ENCODE measurements around the gene GHRH. TPM values are rescaled to one million over a fixed set of nuclear protein-coding genes. Genes with fewer than 3 reads are reported as not detected.
A peak's percentile ranks its signal among the peaks of the same experiment; 100 is the strongest.

The GHRH gene
- polyA plus RNA-seq, 1 experiment, result not detected

GRCh38 chr20:37296371-37296770 lies 34.8 kb upstream of the GHRH start:
- TF ChIP-seq CTCF (IDR thresholded peaks at IDR 0.05; ENCODE audit: insufficient read depth, low read depth, low read length), result no peak
- DNase-seq (ENCODE audit: low read depth), result no peak
- H3K27me3 ChIP-seq (ENCODE audit: control insufficient read depth, insufficient read depth, low read length), result no peaks in the 10 kb centered on the region
- H3K36me3 ChIP-seq (ENCODE audit: control insufficient read depth, insufficient read depth, low read length), result 0 out of 2 replicates have a peak, but pooled peaks cover 3% of the 10 kb centered on the region
- H3K4me3 ChIP-seq (ENCODE audit: low read depth, low read length), result no peak overlapping the region
- ChIA-PET POLR2A (interaction anchor here (0.6 to 0.7 kb wide), 2 partner anchors 16 to 40 kb away, joined by 3 read pairs; no protein-coding TSS in a partner anchor), CTCF (interaction anchor here (0.6 to 1.2 kb wide), 6 partner anchors 16 to 121 kb away, joined by 3 to 6 read pairs (median 4); no protein-coding TSS in a partner anchor)

- Histone ChIP-seq H3K4me3 (ENCODE audit: low read depth, low read length) (no peak overlapping the region), H3K27me3 (ENCODE audit: control insufficient read depth, insufficient read depth, low read length) (no peaks in the 10 kb centered on the region), H3K36me3 (ENCODE audit: control insufficient read depth, insufficient read depth, low read length) (0 out of 2 replicates have a peak, but pooled peaks cover 1% of the 10 kb centered on the region)
- DNase-seq (ENCODE audit: low read depth), result no peak
- POLR2A ChIA-PET, result no interaction called here
- TF ChIP-seq CTCF (IDR thresholded peaks at IDR 0.05; ENCODE audit: insufficient read depth, low read depth, low read length), result no peak
- CTCF ChIA-PET, result interaction anchor here (1.8 kb wide), 1 partner anchor 61 kb away, joined by 5 read pairs; no protein-coding TSS in a partner anchor
Observed at GRCh38 chr20:37295595-37295994, 34.0 kb upstream of the GHRH start.

GRCh38 chr20:37295001-37295400 lies 33.4 kb upstream of the GHRH start:
- no peak overlapping the region for H3K4me3 ChIP-seq (ENCODE audit: low read depth, low read length)
- DNase-seq (ENCODE audit: low read depth), result peak; percentile 97
- ChIA-PET POLR2A (interaction anchor here (0.8 kb wide), 1 partner anchor 243 kb away, joined by 4 read pairs; no protein-coding TSS in a partner anchor), CTCF (interaction anchor here (1.8 kb wide), 1 partner anchor 61 kb away, joined by 5 read pairs; no protein-coding TSS in a partner anchor)
- no peak for TF ChIP-seq CTCF (IDR thresholded peaks at IDR 0.05; ENCODE audit: insufficient read depth, low read depth, low read length)
- no peaks in the 10 kb centered on the region for H3K27me3 ChIP-seq (ENCODE audit: control insufficient read depth, insufficient read depth, low read length)
- H3K36me3 ChIP-seq (ENCODE audit: control insufficient read depth, insufficient read depth, low read length), result 0 out of 2 replicates have a peak, but pooled peaks cover 1% of the 10 kb centered on the region

- Histone ChIP-seq H3K27me3 (ENCODE audit: control insufficient read depth, insufficient read depth, low read length) (no peaks in the 10 kb centered on the region), H3K36me3 (ENCODE audit: control insufficient read depth, insufficient read depth, low read length) (0 out of 2 replicates have a peak, but pooled peaks cover 1% of the 10 kb centered on the region), H3K4me3 (ENCODE audit: low read depth, low read length) (no peak overlapping the region)
- POLR2A ChIA-PET, result interaction anchor here (0.8 kb wide), 1 partner anchor 243 kb away, joined by 4 read pairs; no protein-coding TSS in a partner anchor
- no peak for DNase-seq (ENCODE audit: low read depth)
- CTCF ChIA-PET, result interaction anchor here (1.8 to 2.2 kb wide), 2 partner anchors 11 to 62 kb away, joined by 5 to 8 read pairs; no protein-coding TSS in a partner anchor
- no peak for TF ChIP-seq CTCF (IDR thresholded peaks at IDR 0.05; ENCODE audit: insufficient read depth, low read depth, low read length)
Observed at GRCh38 chr20:37294262-37294981, 32.8 kb upstream of the GHRH start.

- H3K27me3 ChIP-seq (ENCODE audit: control insufficient read depth, insufficient read depth, low read length), result no peaks in the 10 kb centered on the region
- H3K4me3 ChIP-seq (ENCODE audit: low read depth, low read length), result no peak overlapping the region
- H3K36me3 ChIP-seq (ENCODE audit: control insufficient read depth, insufficient read depth, low read length), result 0 out of 2 replicates have a peak, but pooled peaks cover 1% of the 10 kb centered on the region
- no peak for TF ChIP-seq CTCF (IDR thresholded peaks at IDR 0.05; ENCODE audit: insufficient read depth, low read depth, low read length)
- ChIA-PET CTCF (interaction anchor here (1.0 to 2.2 kb wide), 4 partner anchors 10 to 91 kb away, joined by 3 to 8 read pairs (median 4); no protein-coding TSS in a partner anchor), POLR2A (no interaction called here)
- no peak for DNase-seq (ENCODE audit: low read depth)
Observed at GRCh38 chr20:37293301-37293943, 31.8 kb upstream of the GHRH start.
